Neuron (in vitro differentiated cells): Measurements from ENCODE around the gene GOLM1.

Experiments used
- H2AFZ ChIP-seq: one replicate; pipeline ENCODE4 v1.6.1; 2013; ENCODE audit warnings: low read depth, mild to moderate bottlenecking, inconsistent platforms, low read length, moderate library complexity
- H3K27me3 ChIP-seq: one replicate; pipeline ENCODE4 v1.6.1; 2013; ENCODE audit warnings: low read length; ENCODE audit not compliant: insufficient read depth
- H3K36me3 ChIP-seq: one replicate; pipeline ENCODE4 v1.6.1; 2013; ENCODE audit warnings: low read length; ENCODE audit not compliant: insufficient read depth
- H3K4me1 ChIP-seq: one replicate; pipeline ENCODE4 v1.6.1; 2013; ENCODE audit warnings: low read length; ENCODE audit not compliant: insufficient read depth
- H3K4me3 ChIP-seq: 2 replicates; pipeline ENCODE4 v1.5.1; 2013; ENCODE audit warnings: mild to moderate bottlenecking, low read length, moderate library complexity
- H3K9me3 ChIP-seq: one replicate; pipeline ENCODE4 v1.6.1; 2013; ENCODE audit warnings: low read length

GOLM1 gene

GRCh38 chr9:86047361-86047760, 52.0 kb downstream of the GOLM1 start:
- no peaks in the 10 kb centered on the region for H3K4me1 ChIP-seq
- H3K27me3 ChIP-seq, result no peaks in the 10 kb centered on the region
- no peak overlapping the region for H2AFZ ChIP-seq
- H3K36me3 ChIP-seq, result peaks cover 27% of the 10 kb centered on the region
- no peak overlapping the region for H3K4me3 ChIP-seq
- no peaks in the 10 kb centered on the region for H3K9me3 ChIP-seq

DNA sequence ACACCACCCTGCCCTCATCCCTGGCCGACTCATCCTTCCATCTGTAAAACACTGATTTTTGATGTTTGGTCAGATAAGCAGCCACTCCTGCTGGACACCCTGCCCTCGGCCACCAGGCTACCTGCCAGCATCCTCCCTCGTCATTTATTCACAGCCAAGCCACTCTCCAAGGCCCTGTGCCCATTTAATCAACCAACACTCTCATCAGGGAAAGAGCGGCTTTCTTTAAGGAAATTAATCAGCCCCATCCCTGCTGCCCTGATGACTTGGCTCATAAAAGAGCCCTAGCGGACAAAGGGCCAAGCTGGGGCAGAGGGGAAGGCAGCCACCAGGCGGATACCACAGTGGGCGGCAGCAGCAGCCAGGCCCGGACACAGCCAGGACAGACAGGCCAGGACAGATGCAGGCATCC, 52.4 kb downstream of the GOLM1 start:
- H3K4me3 ChIP-seq, result no peak overlapping the region
- no peaks in the 10 kb centered on the region for H3K9me3 ChIP-seq
- H2AFZ ChIP-seq, result no peak overlapping the region
- H3K36me3 ChIP-seq, result peaks cover 31% of the 10 kb centered on the region
- H3K4me1 ChIP-seq, result no peaks in the 10 kb centered on the region
- H3K27me3 ChIP-seq, result no peaks in the 10 kb centered on the region

- Histone ChIP-seq H3K36me3 (peaks cover 31% of the 10 kb centered on the region), H3K4me3 (no peak overlapping the region), H2AFZ (no peak overlapping the region), H3K4me1 (no peaks in the 10 kb centered on the region), H3K27me3 (no peaks in the 10 kb centered on the region), H3K9me3 (no peaks in the 10 kb centered on the region)
These were observed 53.2 kb downstream of the GOLM1 start for GRCh38 chr9:86046071-86046636.

DNA sequence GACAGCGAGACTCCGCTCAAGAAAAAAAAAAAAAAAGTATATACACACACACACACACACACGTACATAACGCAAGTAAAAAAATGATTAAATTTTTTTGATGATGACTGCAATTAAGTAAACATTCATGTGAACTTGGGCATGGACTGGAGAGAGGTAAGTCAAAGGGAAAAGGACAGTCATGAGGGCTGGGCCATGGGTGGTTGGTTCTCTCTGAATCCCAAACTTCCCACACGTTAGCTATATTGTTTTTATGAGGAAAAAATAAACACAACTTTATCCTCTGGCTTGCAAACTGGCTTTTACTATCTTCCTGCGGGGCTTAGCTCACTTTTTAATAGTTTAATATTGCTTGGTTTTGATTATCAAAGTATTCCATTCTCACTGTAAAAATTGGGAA, 53.7 kb downstream of the GOLM1 start:
- Histone ChIP-seq H3K27me3 (no peaks in the 10 kb centered on the region), H2AFZ (no peak overlapping the region), H3K4me3 (no peak overlapping the region), H3K36me3 (peaks cover 34% of the 10 kb centered on the region), H3K4me1 (no peaks in the 10 kb centered on the region), H3K9me3 (no peaks in the 10 kb centered on the region)

GRCh38 chr9:86043999-86044398, 55.4 kb downstream of the GOLM1 start:
- Histone ChIP-seq H3K36me3 (peaks cover 48% of the 10 kb centered on the region), H3K9me3 (peaks cover 5% of the 10 kb centered on the region), H3K4me1 (no peaks in the 10 kb centered on the region), H3K27me3 (no peaks in the 10 kb centered on the region), H2AFZ (no peak overlapping the region), H3K4me3 (no peak overlapping the region)

GRCh38 chr9:86043586-86043985, 55.8 kb downstream of the GOLM1 start:
- Histone ChIP-seq H2AFZ (no peak overlapping the region), H3K4me1 (no peaks in the 10 kb centered on the region), H3K36me3 (peaks cover 49% of the 10 kb centered on the region), H3K27me3 (no peaks in the 10 kb centered on the region), H3K4me3 (no peak overlapping the region), H3K9me3 (peaks cover 5% of the 10 kb centered on the region)

- Histone ChIP-seq H3K9me3 (peaks cover 5% of the 10 kb centered on the region), H3K4me3 (no peak overlapping the region), H3K4me1 (no peaks in the 10 kb centered on the region), H3K27me3 (no peaks in the 10 kb centered on the region), H3K36me3 (peaks cover 55% of the 10 kb centered on the region), H2AFZ (no peak overlapping the region)
These were observed 57.0 kb downstream of the GOLM1 start for GRCh38 chr9:86042199-86042978.

GRCh38 chr9:86041311-86041741, 58.0 kb downstream of the GOLM1 start:
- Histone ChIP-seq H2AFZ (no peak overlapping the region), H3K9me3 (peaks cover 5% of the 10 kb centered on the region), H3K27me3 (no peaks in the 10 kb centered on the region), H3K36me3 (peaks cover 56% of the 10 kb centered on the region), H3K4me3 (no peak overlapping the region), H3K4me1 (no peaks in the 10 kb centered on the region)

- Histone ChIP-seq H3K4me3 (no peak overlapping the region), H3K9me3 (peaks cover 5% of the 10 kb centered on the region), H3K27me3 (no peaks in the 10 kb centered on the region), H3K36me3 (peaks cover 59% of the 10 kb centered on the region), H3K4me1 (no peaks in the 10 kb centered on the region), H2AFZ (no peak overlapping the region)
These were observed 58.5 kb downstream of the GOLM1 start for GRCh38 chr9:86040861-86041155.

DNA sequence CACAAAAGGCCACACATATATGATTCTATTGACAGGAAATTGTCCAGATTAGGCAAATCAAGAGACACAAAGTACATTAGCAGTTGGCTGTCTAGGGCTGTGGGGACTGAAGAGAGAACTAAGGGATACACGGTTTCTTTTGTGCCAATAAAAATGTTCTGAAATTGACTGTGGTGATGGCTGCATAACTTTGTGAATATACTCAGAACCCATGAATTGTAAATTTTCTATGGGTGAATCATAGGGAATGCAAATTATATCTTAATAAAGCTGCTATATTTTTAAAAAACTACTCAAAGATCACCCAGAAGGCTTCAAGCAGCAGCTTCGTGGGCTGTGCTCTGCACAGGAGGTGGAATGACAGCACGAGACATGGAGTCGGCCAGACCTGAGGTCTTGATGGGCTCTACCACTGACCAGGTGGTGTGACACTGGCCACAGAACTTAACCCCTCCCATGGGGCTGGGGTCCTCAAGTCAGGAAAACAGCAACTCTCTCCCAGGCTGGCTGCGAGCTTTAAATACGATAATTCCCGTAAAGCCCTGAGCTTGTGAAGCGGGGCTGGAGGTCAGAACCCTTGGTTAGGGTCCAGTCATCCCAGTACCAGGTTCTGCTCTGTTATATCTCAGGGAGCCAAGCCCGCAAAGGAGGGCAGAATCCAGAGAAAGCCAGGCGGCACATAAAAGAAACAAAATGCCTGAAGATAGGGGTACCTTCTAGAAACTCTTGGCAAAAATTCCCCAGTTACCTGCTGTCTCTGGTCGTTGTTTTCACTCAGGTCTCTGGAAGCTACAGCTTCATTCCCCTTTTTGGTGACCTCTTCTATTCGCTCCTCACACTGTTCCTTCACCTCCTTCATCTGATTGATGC, 59.1 kb downstream of the GOLM1 start:
- Histone ChIP-seq H3K36me3 (peaks cover 56% of the 10 kb centered on the region), H3K4me1 (no peaks in the 10 kb centered on the region), H3K9me3 (peaks cover 5% of the 10 kb centered on the region), H2AFZ (no peak overlapping the region), H3K27me3 (no peaks in the 10 kb centered on the region), H3K4me3 (no peak overlapping the region)

GRCh38 chr9:86036555-86036954, 62.8 kb downstream of the GOLM1 start:
- no peak overlapping the region for H3K4me3 ChIP-seq
- H3K27me3 ChIP-seq, result no peaks in the 10 kb centered on the region
- peaks cover 67% of the 10 kb centered on the region for H3K36me3 ChIP-seq
- peaks cover 5% of the 10 kb centered on the region for H3K9me3 ChIP-seq
- no peak overlapping the region for H2AFZ ChIP-seq
- no peaks in the 10 kb centered on the region for H3K4me1 ChIP-seq

DNA sequence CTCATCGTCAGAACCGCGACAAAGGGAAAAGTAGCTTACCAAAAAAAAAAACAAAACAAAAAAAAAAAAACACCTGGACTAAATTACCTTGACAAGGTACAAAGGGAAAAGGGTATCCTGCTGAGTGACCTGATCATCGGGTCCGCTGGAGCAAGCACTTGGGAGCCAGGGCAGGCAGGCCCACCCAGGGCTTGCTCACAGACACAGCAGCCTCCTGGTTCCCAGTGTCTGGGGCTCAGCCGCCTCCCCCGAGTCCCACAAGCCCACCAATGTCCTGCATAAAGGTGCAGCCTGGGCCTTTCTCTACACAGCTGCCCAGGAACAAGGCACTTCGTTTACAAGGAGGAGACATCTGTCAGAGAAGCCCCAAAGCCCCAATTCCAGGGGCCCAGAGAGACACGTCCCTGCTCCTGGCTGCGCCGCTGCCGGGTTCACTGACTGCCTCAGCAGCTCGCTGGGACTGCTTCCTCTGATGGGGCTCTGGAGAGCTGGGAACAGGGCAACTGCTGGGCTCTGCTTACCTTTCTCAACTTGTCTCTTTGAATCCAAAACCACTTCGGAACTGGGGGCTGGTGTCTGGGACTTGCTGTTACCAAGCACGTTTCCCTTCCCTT, 63.4 kb downstream of the GOLM1 start:
- H3K9me3 ChIP-seq, result peaks cover 5% of the 10 kb centered on the region
- H3K4me1 ChIP-seq, result no peaks in the 10 kb centered on the region
- H3K36me3 ChIP-seq, result peaks cover 72% of the 10 kb centered on the region
- no peaks in the 10 kb centered on the region for H3K27me3 ChIP-seq
- no peak overlapping the region for H2AFZ ChIP-seq
- no peak overlapping the region for H3K4me3 ChIP-seq
